ENCODE results near the gene IPO13.

- no peak for TF ChIP-seq EZH2 (IDR thresholded peaks at IDR 0.05; ENCODE audit: borderline replicate concordance, low read depth, low read length, severe bottlenecking)
- no peak for TF ChIP-seq CTCF (IDR thresholded peaks at IDR 0.05; ENCODE audit: borderline replicate concordance, extremely low read depth, low read length, poor library complexity, severe bottlenecking)
Measured at GRCh38 chr1:43978551-43979260, 32.0 kb downstream of the IPO13 start, which contains the start of gene B4GALT2.
